Liver (tissue), 9 donors: ENCODE data around the gene GLIS1. TPM values are rescaled to one million over a fixed set of nuclear protein-coding genes. Genes with fewer than 3 reads are reported as not detected.
A peak's percentile ranks its signal among the peaks of the same experiment; 100 is the strongest.

Source experiments
- DNase-seq: peaks from one replicate; pipeline ENCODE4 v3.0.0-alpha.2; 2017; ENCODE audit warnings: low spot score
- H3K27ac ChIP-seq, 2 donors: one replicate each; pipeline ENCODE4 v1.7.0; 2013; ENCODE audit warnings: inconsistent platforms in 2 of 2, low read length in 2 of 2, control low read depth in 1 of 2, low read depth in 1 of 2, mild to moderate bottlenecking in 1 of 2
- H3K27me3 ChIP-seq, 4 donors: one replicate each; pipeline versions ENCODE4 v1.6.1 to v1.7.0; 2013; ENCODE audit warnings: low read length in 3 of 4, inconsistent platforms in 1 of 4, mild to moderate bottlenecking in 1 of 4, moderate library complexity in 1 of 4; ENCODE audit not compliant: control insufficient read depth in 4 of 4, insufficient read depth in 4 of 4
- H3K36me3 ChIP-seq, 4 donors: one replicate each; pipeline versions ENCODE4 v1.6.1 to v1.7.0; 2013; ENCODE audit warnings: low read length in 3 of 4, mild to moderate bottlenecking in 3 of 4, low read depth in 1 of 4, moderate library complexity in 1 of 4; ENCODE audit not compliant: control insufficient read depth in 4 of 4, insufficient read depth in 3 of 4
- H3K4me1 ChIP-seq, 4 donors: one replicate each; pipeline versions ENCODE4 v1.6.1 to v1.7.0; 2013; ENCODE audit warnings: low read length in 3 of 4, mild to moderate bottlenecking in 3 of 4, moderate library complexity in 1 of 4; ENCODE audit not compliant: control insufficient read depth in 4 of 4, insufficient read depth in 4 of 4
- H3K4me3 ChIP-seq, 3 donors: one replicate each; pipeline versions ENCODE4 v1.6.1 to v1.7.0; 2013; ENCODE audit warnings: low read length in 3 of 3, control low read depth in 1 of 3, low read depth in 1 of 3, mild to moderate bottlenecking in 1 of 3
- H3K9ac ChIP-seq, 2 donors: one replicate each; pipeline ENCODE4 v1.7.0; 2013; ENCODE audit warnings: low read length in 2 of 2, mild to moderate bottlenecking in 2 of 2, moderate library complexity in 2 of 2, control low read depth in 1 of 2, low read depth in 1 of 2
- H3K9me3 ChIP-seq, 4 donors: one replicate each; pipeline versions ENCODE4 v1.6.1 to v1.7.0; 2013; ENCODE audit warnings: low read length in 3 of 4; ENCODE audit not compliant: control insufficient read depth in 4 of 4
- ATF3 ChIP-seq: IDR thresholded peaks from 2 replicates; pipeline ENCODE4 v1.6.1; 2016; ENCODE audit warnings: antibody characterized with exemption
- CTCF ChIP-seq: fragments of 150-350 bp; IDR thresholded peaks from 2 replicates; pipeline ENCODE4 v1.5.1; 2017; ENCODE audit warnings: improper control_type of control experiment, low read depth, low read length; ENCODE audit not compliant: missing input control
- EGR1 ChIP-seq, 2 donors: IDR thresholded peaks; 2 replicates each; pipeline ENCODE4 v1.6.1; 2016 to 2018; ENCODE audit warnings: antibody characterized with exemption in 2 of 2, low read depth in 2 of 2
- FOXA1 ChIP-seq: IDR thresholded peaks from 2 replicates; pipeline ENCODE4 v1.6.1; 2016; ENCODE audit warnings: antibody characterized with exemption
- FOXA2 ChIP-seq: IDR thresholded peaks from 2 replicates; pipeline ENCODE4 v1.6.1; 2016; ENCODE audit warnings: antibody characterized with exemption
- GABPA ChIP-seq, 2 donors: IDR thresholded peaks in 1 of 2; conservative IDR thresholded peaks in 1 of 2; 2 replicates each; pipeline ENCODE4 v1.6.1; 2016; ENCODE audit warnings: antibody characterized with exemption in 2 of 2, mild to moderate bottlenecking in 1 of 2, moderate library complexity in 1 of 2
- HNF4A ChIP-seq, 2 donors: conservative IDR thresholded peaks; 2 replicates each; pipeline ENCODE4 v1.6.1; 2016; ENCODE audit warnings: antibody characterized with exemption in 2 of 2, mild to moderate bottlenecking in 2 of 2
- HNF4G ChIP-seq: IDR thresholded peaks from 2 replicates; pipeline ENCODE4 v1.6.1; 2016; ENCODE audit warnings: antibody characterized with exemption
- JUND ChIP-seq, 2 donors: IDR thresholded peaks; 2 replicates each; pipeline ENCODE4 v1.6.1; 2016; ENCODE audit warnings: antibody characterized with exemption in 2 of 2
- NR2F2 ChIP-seq: IDR thresholded peaks from 2 replicates; pipeline ENCODE4 v1.6.1; 2016; ENCODE audit warnings: antibody characterized with exemption
- RAD21 ChIP-seq, 2 donors: IDR thresholded peaks; 2 replicates each; pipeline ENCODE4 v1.6.1; 2016; ENCODE audit warnings: antibody characterized with exemption in 2 of 2, mild to moderate bottlenecking in 2 of 2
- RXRA ChIP-seq, 2 donors: IDR thresholded peaks; 2 replicates each; pipeline ENCODE4 v1.6.1; 2017 to 2018; ENCODE audit warnings: antibody characterized with exemption in 2 of 2, mild to moderate bottlenecking in 1 of 2
- SP1 ChIP-seq: IDR thresholded peaks from 2 replicates; pipeline ENCODE4 v1.6.1; 2018; ENCODE audit warnings: antibody characterized with exemption, mild to moderate bottlenecking
- TAF1 ChIP-seq: conservative IDR thresholded peaks from 2 replicates; pipeline ENCODE4 v1.6.1; 2016; ENCODE audit warnings: antibody characterized with exemption, mild to moderate bottlenecking
- YY1 ChIP-seq: IDR thresholded peaks from 2 replicates; pipeline ENCODE4 v1.6.1; 2016; ENCODE audit warnings: antibody characterized with exemption, mild to moderate bottlenecking
- ZBTB33 ChIP-seq: IDR thresholded peaks from 2 replicates; pipeline ENCODE4 v1.6.1; 2016; ENCODE audit warnings: antibody characterized with exemption
- WGBS: extraction: QIAGEN DNeasy Blood & Tissue Kit; methylation state at CpG from one replicate; pipeline ENCODE4 v1.1.7; 2013; 5-methylcytosine and 5-hydroxymethylcytosine counted together
- polyA plus RNA-seq, 2 donors: library from polyadenylated mRNA; stranded (reverse) in 1 of 2; unstranded in 1 of 2; fragments of 200-250 nt in 1 of 2; fragments of >200 nt in 1 of 2; fragmentation: Nextera tagmentation in 1 of 2; extraction: Ambion mirVana in 1 of 2; gene quantifications; one replicate each; pipeline versions ENCODE4 v1.2.1 to v1.2.3, GENCODE V29; 2013 to 2015
- total RNA-seq, 2 donors: library from RNA; depleted of rRNA; stranded (reverse); fragments of >200 nt; gene quantifications; one replicate each; pipeline ENCODE4 v1.2.3, GENCODE V29; 2014
- donor health status: healthy.
- donor health status: healthy.
- donor health status: healthy.
- donor health status: healthy.
- donor health status: healthy.

GLIS1 gene
- total and polyA plus RNA-seq, 4 donors, result under 0.01 to 0.05 TPM; not detected in 2

- Histone ChIP-seq H3K4me3 (no peak overlapping the region), H3K9ac (no peak overlapping the region), H3K27me3 (no peaks in the 10 kb centered on the region), H3K4me1 (peaks cover 0 to 3% (median 0%) of the 10 kb centered on the region in 4 donors), H3K36me3 (no peaks in the 10 kb centered on the region), H3K9me3 (no peaks in the 10 kb centered on the region), H3K27ac (no peak overlapping the region)
- 89% methylated on average over 8 of the region's 8 CpGs for WGBS
- no peak for TF ChIP-seq RXRA (IDR thresholded peaks at IDR 0.05)
- TF ChIP-seq HNF4A (conservative IDR thresholded peaks at IDR 0.05), result no peak
- TF ChIP-seq EGR1 (IDR thresholded peaks at IDR 0.05; ENCODE audit: low read depth in 2 of 2), result no peak
- no peak for TF ChIP-seq HNF4G
- no peak for TF ChIP-seq YY1
- TF ChIP-seq RAD21 (IDR thresholded peaks at IDR 0.05), result no peak
- TF ChIP-seq SP1, result no peak
- no peak for TF ChIP-seq NR2F2
- TF ChIP-seq GABPA (IDR thresholded peaks at IDR 0.05 in 1 of 2, conservative IDR thresholded peaks at IDR 0.05 in 1 of 2), result no peak
- no peak for TF ChIP-seq JUND (IDR thresholded peaks at IDR 0.05)
- no peak for TF ChIP-seq FOXA1
- TF ChIP-seq ZBTB33, result no peak
- TF ChIP-seq FOXA2, result no peak
- no peak for TF ChIP-seq ATF3
- no peak for TF ChIP-seq CTCF
- DNase-seq, result no peak
Measured at GRCh38 chr1:53551428-53551995, 187.5 kb downstream of the GLIS1 start.

GRCh38 chr1:53550201-53550741, 188.7 kb downstream of the GLIS1 start:
- H3K4me3 ChIP-seq, result no peak overlapping the region
- WGBS, result 50% methylated on average over 7 of the region's 7 CpGs
- no peak for DNase-seq
- no peaks in the 10 kb centered on the region for H3K27me3 ChIP-seq
- H3K4me1 ChIP-seq, result peaks cover 0 to 3% (median 0%) of the 10 kb centered on the region in 4 donors
- no peaks in the 10 kb centered on the region for H3K9me3 ChIP-seq
- H3K27ac ChIP-seq, result no peak overlapping the region
- H3K9ac ChIP-seq, result no peak overlapping the region
- no peaks in the 10 kb centered on the region for H3K36me3 ChIP-seq
- TF ChIP-seq NR2F2 (peak; percentile 71), TAF1 (no peak), RAD21 (IDR thresholded peaks at IDR 0.05) (no peak), HNF4A (conservative IDR thresholded peaks at IDR 0.05) (peak in 1 of 2 donors; percentile 10)
